Activated naive CD4-positive, alpha-beta T cell treated with anti-CD3 and anti-CD28 coated beads, Interleukin-2, amount 10 ng/mL, durations not matched to agents 7 days and 5 days (primary cell): ENCODE measurements around the gene CITED4.

Source experiments
- CTCF ChIA-PET: fragments of 350-600 bp; sonication (Branson Sonifier 250); formaldehyde crosslinking; loops from one replicate; lab custom pipeline; 2021; ENCODE audit warnings: antibody characterized with exemption; lab: Charles Lee
- DNase-seq: peaks from one replicate; pipeline ENCODE4 v3.0.0-alpha.2; 2020
- H3K27ac Mint-ChIP-seq: one replicate; pipeline ENCODE4 v1.8.0; 2021; ENCODE audit warnings: mild to moderate bottlenecking, moderate library complexity, mixed read lengths
- H3K27me3 Mint-ChIP-seq: one replicate; pipeline ENCODE4 v1.8.0; 2021; ENCODE audit warnings: mild to moderate bottlenecking, mixed read lengths
- H3K36me3 Mint-ChIP-seq: one replicate; pipeline ENCODE4 v1.8.0; 2021; ENCODE audit warnings: mixed read lengths
- H3K4me1 Mint-ChIP-seq: one replicate; pipeline ENCODE4 v1.8.0; 2021; ENCODE audit warnings: mixed read lengths
- H3K4me3 Mint-ChIP-seq: one replicate; pipeline ENCODE4 v1.8.0; 2021; ENCODE audit warnings: mild to moderate bottlenecking, moderate library complexity, mixed read lengths
- H3K9me3 Mint-ChIP-seq: one replicate; pipeline ENCODE4 v1.8.0; 2021; ENCODE audit warnings: mixed read lengths

CITED4 gene

DNA sequence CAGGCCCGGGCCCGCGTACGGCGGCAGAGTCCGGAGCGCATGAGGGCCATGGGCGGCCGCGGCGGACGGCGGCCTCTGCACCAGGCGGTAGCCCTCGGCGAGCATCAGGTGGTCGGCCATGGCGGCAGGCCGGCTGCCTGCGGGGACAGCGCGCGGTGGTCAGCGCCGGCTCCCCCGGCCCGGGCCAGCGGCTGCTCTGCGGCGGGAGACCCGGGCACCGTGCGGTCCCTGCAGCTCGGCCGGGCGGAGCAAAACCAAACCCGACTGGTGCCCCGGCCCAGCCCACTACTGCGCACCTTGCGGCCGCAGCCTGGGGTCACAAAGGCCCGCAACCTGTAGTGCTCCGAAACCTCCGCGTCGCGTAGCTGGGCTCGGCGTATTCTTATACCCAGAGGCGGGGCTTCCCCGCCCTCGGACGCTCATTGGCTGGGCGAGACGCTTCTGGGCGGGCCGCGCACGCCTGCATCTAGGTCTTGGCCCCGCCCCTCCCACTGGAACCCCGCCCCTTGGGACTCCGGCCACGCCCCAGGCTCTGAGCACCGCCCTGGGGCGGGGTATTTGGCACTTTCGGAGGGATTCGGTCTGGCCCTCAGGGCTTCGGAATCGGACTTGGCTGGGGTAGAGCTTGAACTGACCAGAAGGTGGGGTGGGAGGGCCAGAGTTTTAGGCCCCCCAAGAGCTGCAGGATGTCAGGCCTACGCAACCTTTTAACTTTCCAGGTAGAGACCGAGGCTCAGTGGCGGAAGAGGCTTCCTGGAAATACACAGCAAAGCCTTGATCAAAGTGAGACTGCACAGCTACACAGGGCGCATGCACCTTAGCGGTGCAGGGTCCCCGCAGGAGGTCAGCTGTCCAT is at the start of gene CITED4:
TSS of gene CITED4 (minus strand) at position 356 of the 856 bp plus-strand sequence. CDS start at position 120, 236 bp downstream.
- Mint-ChIP-seq H3K27ac (peak within 1 kb of the TSS; percentile 96), H3K4me3 (peak within 1 kb of the TSS; percentile 76), H3K4me1 (peaks cover 29% of the 10 kb centered on the region), H3K9me3 (no peaks in the 10 kb centered on the region), H3K36me3 (peaks cover 2% of the 10 kb centered on the region), H3K27me3 (peaks cover 45% of the 10 kb centered on the region)
- CTCF ChIA-PET: interaction anchor here (0.6 to 11.2 kb wide), 10 partner anchors 11 to 330 kb away, joined by 3 to 159 read pairs (median 3); no protein-coding TSS in a partner anchor
- peak; percentile 96 for DNase-seq

DNA sequence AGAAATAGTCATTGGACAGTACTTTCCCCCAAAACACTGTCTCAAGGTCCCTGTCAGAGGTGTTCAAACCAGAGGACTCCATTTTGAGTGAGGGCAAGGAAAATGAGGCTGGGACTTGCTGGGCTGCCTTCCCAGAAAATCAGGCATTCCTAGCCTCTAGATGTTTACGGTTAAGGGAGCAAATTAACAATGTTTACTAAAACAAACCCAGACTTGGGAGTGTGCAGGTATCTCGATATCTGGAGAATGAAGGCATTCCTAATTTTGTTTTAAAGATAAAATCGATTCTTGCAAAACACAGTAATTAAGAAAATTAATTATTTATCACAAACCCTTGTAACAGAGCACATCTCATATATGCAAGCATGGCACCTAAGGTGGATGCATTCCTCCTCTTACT is 48.9 kb upstream of the CITED4 start:
- Mint-ChIP-seq H3K9me3 (no peaks in the 10 kb centered on the region), H3K36me3 (no peaks in the 10 kb centered on the region), H3K4me1 (no peaks in the 10 kb centered on the region), H3K27ac (no peak overlapping the region), H3K4me3 (no peak overlapping the region), H3K27me3 (peaks cover 22% of the 10 kb centered on the region)
- no peak for DNase-seq
- CTCF ChIA-PET: no interaction called here

- DNase-seq: no peak
- Mint-ChIP-seq H3K27me3 (peaks cover 12% of the 10 kb centered on the region), H3K4me3 (no peak overlapping the region), H3K27ac (no peak overlapping the region), H3K4me1 (no peaks in the 10 kb centered on the region), H3K9me3 (no peaks in the 10 kb centered on the region), H3K36me3 (no peaks in the 10 kb centered on the region)
- CTCF ChIA-PET: interaction anchor here (0.8 kb wide), 1 partner anchor 40 kb away, joined by 3 read pairs; no protein-coding TSS in a partner anchor
Observed at GRCh38 chr1:40909281-40909680, 47.1 kb upstream of the CITED4 start.

GRCh38 chr1:40908350-40908749 is 46.2 kb upstream of the CITED4 start:
- no peaks in the 10 kb centered on the region for H3K4me1 Mint-ChIP-seq
- CTCF ChIA-PET: interaction anchor here (1.2 kb wide), 1 partner anchor 474 kb away, joined by 3 read pairs; no protein-coding TSS in a partner anchor
- H3K4me3 Mint-ChIP-seq: no peak overlapping the region
- H3K9me3 Mint-ChIP-seq: no peaks in the 10 kb centered on the region
- DNase-seq: no peak
- peaks cover 10% of the 10 kb centered on the region for H3K27me3 Mint-ChIP-seq
- no peak overlapping the region for H3K27ac Mint-ChIP-seq
- H3K36me3 Mint-ChIP-seq: no peaks in the 10 kb centered on the region

DNA sequence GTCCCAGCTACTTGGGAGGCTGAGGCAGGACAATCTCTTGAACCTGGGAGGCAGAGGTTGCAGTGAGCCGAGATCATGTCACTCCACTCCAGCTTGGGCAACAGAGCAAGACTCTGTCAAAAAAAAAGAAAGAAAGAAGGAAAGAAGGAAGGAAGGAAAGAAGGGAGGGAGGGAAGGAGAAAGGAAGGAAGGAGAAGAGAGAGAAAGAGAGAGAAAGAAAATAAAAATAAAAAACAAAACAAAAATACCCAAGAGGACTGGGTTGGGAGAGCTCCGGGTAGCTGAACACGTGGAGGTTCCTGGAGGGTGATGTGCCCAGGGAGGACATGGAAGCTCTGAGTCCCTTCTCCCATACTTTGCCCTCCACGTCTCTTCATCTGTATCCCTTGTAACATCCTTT is 45.7 kb upstream of the CITED4 start:
- DNase-seq: no peak
- CTCF ChIA-PET: interaction anchor here (1.2 kb wide), 1 partner anchor 473 kb away, joined by 3 read pairs; no protein-coding TSS in a partner anchor
- Mint-ChIP-seq H3K4me1 (no peaks in the 10 kb centered on the region), H3K9me3 (no peaks in the 10 kb centered on the region), H3K27ac (no peak overlapping the region), H3K4me3 (no peak overlapping the region), H3K36me3 (no peaks in the 10 kb centered on the region), H3K27me3 (peaks cover 11% of the 10 kb centered on the region)

DNA sequence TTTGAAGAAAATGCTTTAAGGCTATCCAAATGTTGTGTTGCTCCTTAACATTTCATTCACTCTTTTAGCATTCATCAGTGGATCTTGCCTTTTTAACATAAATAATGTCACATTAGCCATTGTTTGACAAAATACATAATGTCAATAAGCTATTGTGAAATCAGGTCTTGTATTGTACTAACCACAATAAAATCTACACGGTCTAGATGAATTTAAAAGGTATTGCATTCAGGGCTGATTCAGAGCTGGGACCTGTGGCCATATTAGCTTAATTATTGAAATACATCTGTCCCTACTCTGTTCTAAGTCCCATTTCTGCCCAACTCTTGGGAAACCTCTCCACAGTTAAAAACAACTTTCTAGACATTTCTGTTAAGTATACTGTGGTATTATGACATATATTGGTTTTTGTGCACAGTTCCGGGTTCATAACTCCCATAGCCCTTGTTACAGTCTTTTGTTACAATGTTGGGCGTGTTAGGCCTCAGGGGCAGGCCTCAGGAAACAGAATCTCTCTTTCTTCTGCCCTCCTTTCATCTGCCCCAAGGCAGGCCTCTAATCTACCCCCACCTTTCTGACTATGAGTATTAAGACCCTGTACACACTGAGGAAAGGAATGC is 44.7 kb upstream of the CITED4 start:
- Mint-ChIP-seq H3K9me3 (no peaks in the 10 kb centered on the region), H3K36me3 (no peaks in the 10 kb centered on the region), H3K27me3 (peaks cover 21% of the 10 kb centered on the region), H3K4me1 (no peaks in the 10 kb centered on the region), H3K27ac (no peak overlapping the region), H3K4me3 (no peak overlapping the region)
- CTCF ChIA-PET: no interaction called here
- no peak for DNase-seq

DNA sequence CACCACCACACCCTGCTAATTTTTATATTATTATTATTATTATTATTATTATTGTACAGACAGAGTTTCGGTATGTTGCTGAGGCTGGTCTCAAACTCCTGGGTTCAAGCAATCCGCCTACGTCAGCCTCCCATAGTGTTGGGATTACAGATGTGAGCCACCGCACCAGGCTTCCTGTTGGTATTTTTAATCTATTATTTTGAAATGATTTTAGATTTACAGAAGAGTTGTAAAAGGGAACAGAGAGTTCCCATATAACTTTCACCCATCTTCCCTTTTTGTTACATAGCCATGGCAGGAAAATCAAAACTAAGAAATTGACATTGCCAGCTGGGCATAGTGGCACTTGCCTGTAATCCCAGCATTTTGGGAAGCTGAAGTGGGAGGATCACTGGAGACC is 42.9 kb upstream of the CITED4 start:
- CTCF ChIA-PET: no interaction called here
- no peaks in the 10 kb centered on the region for H3K4me1 Mint-ChIP-seq
- no peaks in the 10 kb centered on the region for H3K36me3 Mint-ChIP-seq
- no peak for DNase-seq
- no peak overlapping the region for H3K4me3 Mint-ChIP-seq
- H3K27ac Mint-ChIP-seq: no peak overlapping the region
- peaks cover 23% of the 10 kb centered on the region for H3K27me3 Mint-ChIP-seq
- no peaks in the 10 kb centered on the region for H3K9me3 Mint-ChIP-seq

DNA sequence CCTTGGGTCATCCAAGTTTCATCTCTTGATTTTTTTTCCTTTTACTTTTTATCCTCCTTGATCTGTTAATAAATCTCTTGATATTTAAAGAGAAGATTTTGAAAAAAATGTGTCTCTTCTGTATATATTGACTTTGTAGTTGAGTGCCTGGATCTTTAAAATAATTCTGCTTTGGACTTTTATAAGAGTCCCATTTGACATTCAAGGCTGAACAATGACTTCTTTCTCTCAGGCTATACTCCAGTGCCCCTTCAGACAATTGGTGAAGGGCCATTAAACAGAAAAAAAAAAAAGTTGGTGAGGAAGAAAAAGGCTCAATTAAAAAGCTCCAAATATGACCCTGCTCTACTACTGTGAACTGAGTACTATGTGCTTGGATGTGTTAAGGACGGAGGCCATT is 40.9 kb upstream of the CITED4 start:
- no peak overlapping the region for H3K4me3 Mint-ChIP-seq
- H3K27ac Mint-ChIP-seq: no peak overlapping the region
- CTCF ChIA-PET: no interaction called here
- no peak for DNase-seq
- peaks cover 21% of the 10 kb centered on the region for H3K27me3 Mint-ChIP-seq
- no peaks in the 10 kb centered on the region for H3K36me3 Mint-ChIP-seq
- H3K9me3 Mint-ChIP-seq: no peaks in the 10 kb centered on the region
- no peaks in the 10 kb centered on the region for H3K4me1 Mint-ChIP-seq

GRCh38 chr1:40901886-40902852 is 40.0 kb upstream of the CITED4 start:
- H3K27ac Mint-ChIP-seq: no peak overlapping the region
- H3K36me3 Mint-ChIP-seq: no peaks in the 10 kb centered on the region
- CTCF ChIA-PET: no interaction called here
- no peak for DNase-seq
- H3K9me3 Mint-ChIP-seq: peaks cover 2% of the 10 kb centered on the region
- H3K27me3 Mint-ChIP-seq: peaks cover 17% of the 10 kb centered on the region
- no peak overlapping the region for H3K4me3 Mint-ChIP-seq
- no peaks in the 10 kb centered on the region for H3K4me1 Mint-ChIP-seq

GRCh38 chr1:40899230-40899870 is 37.2 kb upstream of the CITED4 start:
- peaks cover 17% of the 10 kb centered on the region for H3K27me3 Mint-ChIP-seq
- no peaks in the 10 kb centered on the region for H3K36me3 Mint-ChIP-seq
- CTCF ChIA-PET: no interaction called here
- peaks cover 16% of the 10 kb centered on the region for H3K9me3 Mint-ChIP-seq
- H3K4me1 Mint-ChIP-seq: no peaks in the 10 kb centered on the region
- no peak for DNase-seq
- no peak overlapping the region for H3K27ac Mint-ChIP-seq
- no peak overlapping the region for H3K4me3 Mint-ChIP-seq

DNA sequence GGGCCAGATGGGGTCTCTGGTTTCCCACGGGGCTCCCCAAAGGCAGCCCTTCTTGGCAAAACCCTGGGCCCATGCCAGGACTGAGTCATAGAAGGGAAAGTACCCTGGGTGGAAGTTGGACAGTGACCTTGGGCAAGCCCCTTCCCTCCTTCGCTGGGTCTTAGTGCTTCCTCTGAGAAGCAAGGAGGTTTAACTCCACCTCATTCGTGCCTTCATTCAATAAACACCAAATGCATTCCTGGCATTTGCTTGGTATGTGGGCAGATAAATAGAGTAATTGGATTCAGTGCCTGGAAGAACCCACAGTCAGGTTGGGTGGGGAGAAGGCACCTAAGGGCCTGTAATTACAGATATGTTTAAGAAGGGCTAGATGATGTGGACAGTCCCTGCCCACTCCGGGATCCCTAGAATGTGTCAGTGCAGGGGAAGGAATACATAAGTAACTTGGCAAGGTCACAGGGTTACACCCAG is 36.3 kb upstream of the CITED4 start:
- DNase-seq: no peak
- CTCF ChIA-PET: interaction anchor here (0.9 kb wide), 1 partner anchor 9 kb away, joined by 3 read pairs; no protein-coding TSS in a partner anchor
- H3K4me3 Mint-ChIP-seq: no peak overlapping the region

DNA sequence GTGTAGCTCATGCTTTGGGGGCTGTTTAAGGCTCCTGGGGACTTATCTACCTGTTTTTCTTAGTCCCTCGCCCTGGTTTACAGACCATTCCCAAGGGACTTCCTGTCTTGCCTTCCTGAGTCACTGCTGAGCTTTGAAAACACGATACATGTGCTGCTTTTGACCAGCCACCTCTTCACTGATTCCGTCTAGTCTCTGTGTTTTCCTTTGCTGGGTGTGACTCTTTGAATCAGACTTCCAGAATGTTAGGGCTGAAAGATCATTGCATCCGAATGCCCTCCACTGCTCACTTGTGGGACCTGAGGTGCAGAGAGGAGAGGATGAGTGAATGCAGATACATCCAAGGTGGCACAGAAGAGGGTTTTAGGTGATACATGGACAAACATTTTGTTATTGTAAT is 35.4 kb upstream of the CITED4 start:
- Mint-ChIP-seq H3K27ac (no peak overlapping the region), H3K9me3 (peaks cover 31% of the 10 kb centered on the region), H3K36me3 (no peaks in the 10 kb centered on the region), H3K4me1 (no peaks in the 10 kb centered on the region), H3K4me3 (no peak overlapping the region), H3K27me3 (peaks cover 21% of the 10 kb centered on the region)
- CTCF ChIA-PET: interaction anchor here (0.8 to 0.9 kb wide), 2 partner anchors 8 to 16 kb away, joined by 3 read pairs; no protein-coding TSS in a partner anchor
- DNase-seq: no peak

More for the DNA sequence above, 36.3 kb upstream of the CITED4 start:
- peaks cover 25% of the 10 kb centered on the region for H3K27me3 Mint-ChIP-seq
- no peak overlapping the region for H3K27ac Mint-ChIP-seq
- H3K36me3 Mint-ChIP-seq: no peaks in the 10 kb centered on the region
- H3K4me1 Mint-ChIP-seq: no peaks in the 10 kb centered on the region
- peaks cover 25% of the 10 kb centered on the region for H3K9me3 Mint-ChIP-seq

DNA sequence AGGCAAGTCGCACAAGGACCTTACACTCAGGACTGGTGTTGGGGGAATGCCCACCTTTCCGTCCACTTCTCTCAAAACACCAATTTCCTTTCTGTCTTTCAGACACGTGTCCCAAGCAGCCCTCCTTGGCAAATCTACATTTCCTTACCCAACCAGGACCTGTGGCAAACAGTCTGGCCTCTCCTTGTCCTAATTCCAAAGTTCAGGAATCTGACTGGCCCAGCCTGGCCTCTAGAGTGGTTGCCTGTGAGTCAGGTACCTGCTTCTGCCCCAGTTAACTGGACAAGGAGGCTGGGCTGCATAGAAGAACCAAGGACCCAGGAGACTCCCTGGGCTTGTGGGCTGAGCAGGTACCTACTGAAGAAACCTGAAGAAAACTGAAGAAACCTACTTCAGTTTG is 34.3 kb upstream of the CITED4 start:
- H3K27me3 Mint-ChIP-seq: peaks cover 17% of the 10 kb centered on the region
- DNase-seq: no peak
- no peak overlapping the region for H3K4me3 Mint-ChIP-seq
- H3K36me3 Mint-ChIP-seq: no peaks in the 10 kb centered on the region
- CTCF ChIA-PET: no interaction called here
- H3K4me1 Mint-ChIP-seq: no peaks in the 10 kb centered on the region
- H3K9me3 Mint-ChIP-seq: peaks cover 31% of the 10 kb centered on the region
- H3K27ac Mint-ChIP-seq: no peak overlapping the region
